ENCODE measurements around the gene CDC42. TPM values are rescaled to one million over a fixed set of nuclear protein-coding genes. Genes with fewer than 3 reads are reported as not detected.

The CDC42 gene
- polyA plus RNA-seq, 3 donors: 210 to 731 (median 606) TPM

- Mint-ChIP-seq H3K27ac (peak overlapping the region in 2 of 7 donors; percentile 20 to 33), H3K27me3 (ENCODE audit: low read depth in 3 of 3) (no peaks in the 10 kb centered on the region), H3K36me3 (peaks cover 52 to 83% of the 10 kb centered on the region in 2 donors), H3K4me1 (peaks cover 7% of the 10 kb centered on the region), H3K4me3 (no peak overlapping the region), H3K9me3 (no peaks in the 10 kb centered on the region)
- no peaks in the 10 kb centered on the region for H3K27me3 ChIP-seq (ENCODE audit: control insufficient read depth in 2 of 2, insufficient read depth in 2 of 2, low read length in 2 of 2)
- 93% methylated on average over 2 of the region's 3 CpGs for WGBS (ENCODE audit: insufficient coverage)
- H3K9ac ChIP-seq (ENCODE audit: insufficient read depth, low read length, poor library complexity, severe bottlenecking): no peak overlapping the region
- no peak overlapping the region for H2AFZ ChIP-seq (ENCODE audit: insufficient read depth, low read depth, low read length, poor library complexity, severe bottlenecking)
- H4K20me1 ChIP-seq (ENCODE audit: insufficient read depth, low read length): peaks cover 100% of the 10 kb centered on the region
- H3K4me1 ChIP-seq (ENCODE audit: control insufficient read depth in 1 of 2, insufficient read depth in 2 of 2, low read length in 2 of 2): no peaks in the 10 kb centered on the region
- no peak overlapping the region for H3K4me2 ChIP-seq (replicated peaks; ENCODE audit: extremely low read depth, low read length, poor library complexity, severe bottlenecking)
- no peak for DNase-seq
- no peaks in the 10 kb centered on the region for H3K9me3 ChIP-seq (replicated peaks in 1 of 2; ENCODE audit: control insufficient read depth in 1 of 2, insufficient read depth in 1 of 2, low read length in 2 of 2)
- intact Hi-C loops (cut with micrococcal nuclease): no loop called here
- TF ChIP-seq CTCF (IDR thresholded peaks at IDR 0.05): no peak
- H3K4me3 ChIP-seq (replicated peaks in 1 of 3; ENCODE audit: low read depth in 2 of 3, low read length in 3 of 3): no peak overlapping the region
- H3K36me3 ChIP-seq (replicated peaks in 1 of 2; ENCODE audit: control insufficient read depth in 1 of 2, insufficient read depth in 2 of 2, low read length in 2 of 2): peaks cover 47 to 99% of the 10 kb centered on the region in 2 donors
- H3K79me2 ChIP-seq (ENCODE audit: insufficient read depth, low read length): peaks cover 30% of the 10 kb centered on the region
- H3K27ac ChIP-seq (ENCODE audit: low read depth in 1 of 2, low read length in 2 of 2): no peak overlapping the region
These were observed 60.0 kb downstream of the CDC42 start for GRCh38 chr1:22112554-22112953.

GRCh38 chr1:22114083-22115012, 61.8 kb downstream of the CDC42 start:
- Mint-ChIP-seq H3K36me3 (peaks cover 49 to 83% of the 10 kb centered on the region in 2 donors), H3K4me3 (no peak overlapping the region), H3K27ac (peak overlapping the region in 6 of 7 donors; percentile 5 to 66 (median 37)), H3K4me1 (peaks cover 7% of the 10 kb centered on the region), H3K27me3 (ENCODE audit: low read depth in 3 of 3) (no peaks in the 10 kb centered on the region), H3K9me3 (peaks cover 0 to 2% (median 0%) of the 10 kb centered on the region in 7 donors)
- Histone ChIP-seq H3K9me3 (replicated peaks in 1 of 2; ENCODE audit: control insufficient read depth in 1 of 2, insufficient read depth in 1 of 2, low read length in 2 of 2) (no peaks in the 10 kb centered on the region), H3K27ac (ENCODE audit: low read depth in 1 of 2, low read length in 2 of 2) (peak overlapping the region in 1 of 2 donors; percentile 41), H3K4me1 (ENCODE audit: control insufficient read depth in 1 of 2, insufficient read depth in 2 of 2, low read length in 2 of 2) (no peaks in the 10 kb centered on the region), H2AFZ (ENCODE audit: insufficient read depth, low read depth, low read length, poor library complexity, severe bottlenecking) (no peak overlapping the region), H3K9ac (ENCODE audit: insufficient read depth, low read length, poor library complexity, severe bottlenecking) (peak overlapping the region; percentile 1), H3K4me3 (replicated peaks in 1 of 3; ENCODE audit: low read depth in 2 of 3, low read length in 3 of 3) (no peak overlapping the region), H3K36me3 (replicated peaks in 1 of 2; ENCODE audit: control insufficient read depth in 1 of 2, insufficient read depth in 2 of 2, low read length in 2 of 2) (peaks cover 48 to 99% of the 10 kb centered on the region in 2 donors), H3K79me2 (ENCODE audit: insufficient read depth, low read length) (peaks cover 14% of the 10 kb centered on the region), H4K20me1 (ENCODE audit: insufficient read depth, low read length) (peaks cover 100% of the 10 kb centered on the region), H3K27me3 (ENCODE audit: control insufficient read depth in 2 of 2, insufficient read depth in 2 of 2, low read length in 2 of 2) (no peaks in the 10 kb centered on the region), H3K4me2 (replicated peaks; ENCODE audit: extremely low read depth, low read length, poor library complexity, severe bottlenecking) (no peak overlapping the region)
- TF ChIP-seq CTCF (IDR thresholded peaks at IDR 0.05): no peak
- intact Hi-C loops (cut with micrococcal nuclease): no loop called here
- no peak for DNase-seq
- 93% methylated on average over 16 of the region's 18 CpGs for WGBS (ENCODE audit: insufficient coverage)
